RKO (cell line): Measurements from ENCODE around the gene RFNG.
A peak's percentile ranks its signal among the peaks of the same experiment; 100 is the strongest.

Source experiments
- DNase-seq: peaks from one replicate; pipeline ENCODE4 v3.0.0-alpha.2; 2016; ENCODE audit warnings: low spot score

The RFNG gene, protein sequence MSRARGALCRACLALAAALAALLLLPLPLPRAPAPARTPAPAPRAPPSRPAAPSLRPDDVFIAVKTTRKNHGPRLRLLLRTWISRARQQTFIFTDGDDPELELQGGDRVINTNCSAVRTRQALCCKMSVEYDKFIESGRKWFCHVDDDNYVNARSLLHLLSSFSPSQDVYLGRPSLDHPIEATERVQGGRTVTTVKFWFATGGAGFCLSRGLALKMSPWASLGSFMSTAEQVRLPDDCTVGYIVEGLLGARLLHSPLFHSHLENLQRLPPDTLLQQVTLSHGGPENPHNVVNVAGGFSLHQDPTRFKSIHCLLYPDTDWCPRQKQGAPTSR

DNA sequence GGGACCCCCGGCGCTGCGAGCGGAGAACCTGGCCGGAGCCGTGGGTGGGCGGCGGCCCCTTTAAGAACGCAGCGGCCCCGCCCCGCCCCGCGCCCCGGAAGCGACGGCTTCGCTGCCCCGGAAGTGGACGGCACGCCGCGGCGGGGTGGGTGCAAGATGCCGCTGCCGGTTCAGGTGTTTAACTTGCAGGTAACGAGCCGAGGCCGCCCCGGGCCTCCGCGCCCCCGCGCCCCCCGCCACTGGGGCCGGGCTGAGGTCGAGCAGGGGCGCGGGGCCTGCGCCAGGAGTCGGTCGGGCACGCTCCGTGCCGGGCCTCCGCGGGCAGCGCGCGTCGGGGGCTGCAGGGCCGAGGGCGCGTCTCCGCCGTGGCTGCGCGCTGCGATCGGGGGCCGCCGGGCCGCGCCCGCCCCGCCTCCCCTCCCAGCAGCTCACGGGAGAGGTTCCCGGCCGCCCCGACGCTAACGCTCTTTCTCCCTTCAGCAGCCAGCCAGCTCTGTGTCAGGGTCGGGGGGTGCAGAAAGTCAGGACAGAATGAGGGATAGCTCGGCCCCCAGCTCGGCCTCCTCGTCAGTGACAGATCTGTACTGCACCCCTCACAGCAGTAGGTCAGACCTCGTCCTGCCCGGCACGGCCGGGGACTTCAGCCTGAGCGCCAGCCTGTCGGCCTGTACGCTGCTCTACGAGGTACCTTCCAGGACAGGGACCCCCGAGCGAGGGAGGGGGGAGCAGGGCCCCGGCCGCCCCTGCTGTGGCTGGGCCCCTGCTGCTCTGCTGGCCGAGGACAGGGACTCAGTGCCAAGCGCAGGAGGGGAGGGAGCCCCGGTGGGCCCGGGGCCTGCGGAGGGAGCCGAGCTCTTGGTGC is at the start of gene RFNG, which contains the start of gene GPS1:
Gene RFNG (minus strand): TSS at position 36 of the 862 bp plus-strand sequence. CDS start 45 bp downstream, outside the sequence.
Gene GPS1 (plus strand): TSS at position 123 of the 862 bp plus-strand sequence. CDS start 34 bp downstream, at position 157.
- peak; percentile 69 for DNase-seq

DNA sequence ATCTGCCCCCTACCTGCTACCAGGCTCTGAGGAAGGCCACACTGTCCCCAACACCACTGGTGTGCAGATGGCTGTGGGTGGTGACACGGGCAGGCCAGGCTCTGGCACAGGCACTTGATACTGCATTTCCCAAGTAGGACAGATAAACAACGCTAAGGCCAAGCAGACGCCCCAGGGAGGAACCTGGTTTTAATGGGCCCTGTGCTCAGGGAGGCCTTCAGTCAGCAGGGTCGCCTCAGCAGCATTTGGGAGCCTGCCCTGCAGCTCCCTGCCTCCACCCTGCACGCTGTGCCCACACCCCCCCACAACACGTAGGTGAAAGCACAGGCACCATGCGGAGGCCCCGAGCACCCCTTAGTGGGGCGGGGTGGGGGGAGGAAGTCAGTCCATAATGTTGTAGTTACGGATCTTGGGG is 49.7 kb upstream of the RFNG start:
- no peak for DNase-seq

DNA sequence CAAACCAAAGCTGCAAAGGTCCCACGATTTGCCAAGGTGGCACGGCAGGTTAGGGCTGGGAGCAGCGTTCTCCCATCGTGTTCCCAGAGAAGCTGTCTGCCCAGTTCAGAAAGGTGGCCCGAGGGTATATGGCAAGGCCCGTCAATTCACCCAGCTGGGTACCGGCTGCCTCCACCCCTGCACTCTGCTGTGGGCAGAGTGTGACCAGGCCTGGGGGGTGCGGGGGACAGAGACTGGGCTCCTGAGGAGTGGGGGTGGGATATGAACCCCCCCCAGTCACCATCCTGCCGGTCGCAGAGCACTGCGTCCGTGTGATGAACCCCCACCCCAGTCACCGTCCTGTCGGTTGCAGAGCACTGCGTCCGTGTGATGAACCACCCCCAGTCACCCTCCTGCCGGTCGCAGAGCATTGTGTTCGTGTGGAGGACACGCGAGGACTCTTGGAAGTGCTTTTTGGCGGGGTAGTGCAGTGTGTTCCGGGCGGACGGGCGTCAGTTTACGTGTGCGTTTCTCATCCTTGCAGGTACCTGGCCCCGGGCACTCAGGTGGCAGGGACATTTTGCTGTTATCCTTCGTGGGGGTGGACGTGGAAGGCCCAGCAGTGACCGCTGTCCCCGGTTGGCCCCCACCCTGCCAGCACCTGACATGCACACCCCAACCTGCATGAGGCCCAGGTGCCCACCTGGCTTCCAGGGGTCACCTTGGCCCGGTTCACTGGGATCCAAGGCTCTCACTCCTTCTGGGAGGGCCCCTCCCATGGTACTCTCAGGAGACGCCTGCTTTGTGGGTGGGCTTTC is 49.1 kb upstream of the RFNG start:
- no peak for DNase-seq

DNA sequence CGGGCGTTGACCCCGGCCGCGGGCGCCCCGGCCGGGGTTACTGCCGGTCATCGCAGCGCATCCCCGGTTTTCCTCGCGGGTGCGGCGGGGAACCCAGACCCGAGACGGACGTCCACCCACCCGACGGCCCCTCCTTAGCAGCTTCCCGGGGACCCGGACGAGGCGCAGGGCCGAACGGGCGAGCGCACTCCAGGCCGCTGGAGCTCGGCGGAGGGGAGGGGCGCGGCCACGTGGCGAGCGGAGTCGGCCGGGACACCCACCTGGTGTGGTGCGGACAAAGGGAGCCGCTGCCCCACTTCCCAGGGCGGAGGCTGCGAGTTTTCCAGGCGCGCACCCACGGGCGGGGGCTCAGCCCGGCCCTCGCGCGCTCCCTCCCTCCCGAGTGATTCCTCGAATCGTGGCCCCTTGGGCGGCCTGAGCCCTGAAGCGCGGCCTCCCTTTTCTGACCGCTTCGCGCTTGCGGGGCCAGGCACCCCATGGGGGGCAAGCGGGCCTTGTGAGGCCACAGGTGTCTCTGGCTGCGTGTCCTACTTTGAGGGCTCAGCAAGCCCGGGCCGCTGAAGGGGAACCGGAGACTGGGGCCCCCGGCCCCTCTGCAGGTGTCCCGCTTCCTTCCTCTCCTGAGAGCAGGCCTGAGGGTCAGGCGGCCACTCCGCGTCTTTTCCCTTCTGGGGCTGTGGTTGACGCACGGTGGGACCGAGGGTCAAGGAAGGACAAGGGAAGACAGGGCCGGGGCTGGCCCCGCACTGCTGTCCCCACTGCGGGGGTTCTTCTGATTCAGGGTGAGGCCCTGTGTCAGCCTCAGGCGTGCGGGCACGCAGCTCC is 47.5 kb upstream of the RFNG start:
- DNase-seq = peak; percentile 48

DNA sequence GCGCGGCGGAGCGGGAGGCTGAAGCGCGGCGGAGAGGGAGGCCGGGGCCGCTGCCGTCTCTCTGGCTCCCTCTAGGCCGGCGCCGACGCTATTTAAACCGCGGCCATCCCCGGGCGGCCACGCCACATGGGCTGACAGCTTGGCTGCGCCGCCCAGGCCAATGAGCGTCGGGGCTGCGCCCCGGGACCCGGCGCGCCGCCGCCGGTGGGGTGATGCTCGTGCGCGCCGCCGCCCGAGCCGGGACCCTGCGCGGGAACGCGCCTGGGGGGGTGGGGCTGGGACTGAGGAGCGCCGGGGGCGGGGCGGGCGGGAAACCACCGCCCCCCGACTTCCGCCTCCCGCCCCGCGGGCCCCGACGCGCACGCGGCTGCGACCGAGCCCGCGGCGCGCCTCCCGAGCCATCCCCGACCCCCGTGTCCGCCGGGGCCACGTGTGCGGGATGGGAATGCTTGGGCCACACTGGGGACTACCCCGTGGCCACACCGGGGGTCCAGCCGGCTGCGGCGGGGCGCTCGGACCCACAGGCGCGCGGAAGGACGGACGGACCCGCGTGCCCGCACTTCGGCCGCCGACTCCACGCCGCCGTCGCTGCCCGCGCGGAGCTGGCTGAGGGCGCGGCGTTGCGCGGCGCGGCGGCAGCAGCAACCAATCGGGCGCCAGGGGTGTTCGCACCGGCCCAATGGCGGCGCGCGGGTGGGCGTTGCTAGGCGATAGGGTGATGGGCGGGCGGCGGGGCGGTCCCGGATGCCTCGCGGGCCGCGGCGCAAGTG is 46.7 kb upstream of the RFNG start, which contains the start of gene FASN:
Gene FASN (minus strand): TSS at position 68 of the 770 bp plus-strand sequence. CDS start 1,791 bp downstream, outside the sequence.
- DNase-seq = peak; percentile 94

DNA sequence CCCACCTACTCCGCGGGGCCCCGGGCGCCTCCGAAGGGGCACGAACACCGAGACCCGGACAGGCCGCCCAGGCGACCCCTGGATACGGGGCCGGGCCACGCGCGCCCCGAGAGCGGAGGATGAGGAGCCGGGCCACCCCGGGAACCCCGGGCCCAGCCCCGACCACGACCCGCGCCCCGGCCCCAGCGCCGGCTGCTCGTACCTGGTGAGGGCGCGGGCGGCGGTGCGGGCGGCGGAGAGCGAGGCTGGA is 46.2 kb upstream of the RFNG start:
- no peak for DNase-seq

DNA sequence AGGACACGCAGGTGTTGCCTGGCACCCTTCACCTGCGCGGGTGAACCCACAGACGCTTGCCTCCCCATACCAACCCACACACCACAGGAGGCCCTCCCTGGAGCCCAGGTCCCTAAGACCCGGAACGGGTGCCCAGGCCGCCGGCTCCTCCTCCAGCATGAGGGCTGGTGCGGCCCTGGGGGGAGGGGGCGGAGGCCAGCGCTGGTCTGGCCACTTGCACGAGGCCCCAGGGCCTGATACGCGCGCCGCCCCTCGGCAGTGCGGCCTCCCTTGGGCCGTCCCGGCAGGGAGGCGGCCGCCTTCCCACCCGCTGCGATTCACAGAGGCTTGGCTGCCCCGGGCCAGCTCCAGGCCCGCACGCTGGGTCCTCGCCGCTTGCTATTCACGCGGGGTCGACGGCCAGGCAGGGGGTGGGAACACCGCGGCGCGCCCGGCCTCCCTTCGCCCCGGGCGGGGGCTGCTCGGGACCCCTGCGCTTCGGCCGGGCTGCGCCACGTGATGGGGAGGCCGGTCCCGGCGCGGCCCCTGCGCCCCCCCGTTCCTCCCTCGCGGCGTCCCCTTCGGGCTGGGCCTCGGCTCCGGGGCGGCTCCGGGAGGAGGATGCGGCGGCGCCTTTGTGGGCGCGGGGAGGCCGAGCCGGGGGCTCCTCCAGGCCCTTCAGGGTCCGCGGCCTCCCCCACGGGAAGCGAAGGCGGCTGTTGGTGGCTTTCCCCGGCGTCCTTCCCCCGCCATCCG is 45.7 kb upstream of the RFNG start:
- peak; percentile 56 for DNase-seq

DNA sequence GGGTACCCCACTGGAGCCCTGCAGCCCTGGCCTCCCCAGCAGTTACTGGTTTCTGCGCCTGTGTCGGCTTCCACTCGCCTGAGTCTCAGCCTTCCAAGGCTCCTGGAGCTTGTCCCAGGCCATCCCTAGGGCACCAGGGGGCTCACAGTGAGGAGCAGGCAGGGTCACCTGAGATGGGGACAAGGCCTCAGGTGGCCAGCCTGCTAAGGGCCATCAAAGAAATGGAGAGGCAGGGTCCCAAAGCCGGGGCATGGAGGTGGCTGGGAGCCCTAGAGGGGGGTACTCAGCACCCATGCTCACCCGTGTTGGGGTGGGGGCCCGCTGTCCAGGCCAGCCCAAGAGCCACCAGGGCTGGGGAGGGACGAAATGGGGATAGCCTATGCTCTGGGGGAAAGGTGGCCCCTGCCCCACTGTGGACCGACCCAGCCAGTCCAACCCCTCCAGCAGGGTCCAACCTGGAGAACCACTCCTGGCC is 45.1 kb upstream of the RFNG start:
- DNase-seq = no peak

DNA sequence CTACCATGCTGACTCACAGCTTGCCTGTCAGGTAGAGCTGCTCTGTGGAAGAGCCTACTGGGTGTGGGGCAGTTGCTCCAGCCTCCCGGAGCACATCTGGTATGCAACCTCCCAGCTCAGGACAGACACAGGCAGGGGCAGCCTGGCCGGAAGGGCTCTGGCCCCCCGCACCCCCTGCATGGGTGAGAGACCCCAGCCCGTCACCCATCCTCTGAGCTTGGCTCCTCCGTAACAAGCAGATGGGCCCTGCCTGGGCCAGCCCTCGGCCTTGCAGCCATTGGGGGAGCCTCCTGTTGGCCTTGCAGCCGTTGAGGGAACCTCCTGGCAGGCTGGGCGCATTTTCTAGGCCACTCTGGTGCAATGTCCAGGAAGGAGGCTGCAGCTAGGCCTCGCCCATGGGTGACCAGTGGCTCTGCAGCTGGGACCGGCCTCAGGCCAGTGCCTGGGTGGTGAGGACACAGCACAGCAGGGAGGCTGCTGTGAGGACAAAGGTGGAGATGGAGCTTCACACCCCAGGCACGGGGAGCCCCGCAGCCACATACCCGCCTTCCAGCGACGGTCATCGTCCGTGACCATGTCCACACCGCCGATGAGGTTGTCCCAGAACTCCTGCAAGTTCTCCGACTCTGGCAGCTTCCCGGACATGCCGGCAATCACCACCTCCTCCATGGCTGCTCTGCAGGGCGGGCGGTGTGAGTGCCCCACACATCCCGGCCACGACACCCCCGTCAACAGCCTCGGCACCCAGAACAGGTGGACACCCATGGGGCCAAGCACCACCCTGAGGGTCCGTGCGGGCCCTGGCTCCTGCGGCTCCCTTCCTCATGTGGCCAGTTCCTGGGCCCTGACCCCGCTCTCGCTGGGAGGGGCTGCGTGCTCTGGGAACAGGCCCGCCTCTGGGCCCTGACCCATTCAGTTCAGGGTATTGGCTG is 44.4 kb upstream of the RFNG start:
- peak; percentile 44 for DNase-seq

DNA sequence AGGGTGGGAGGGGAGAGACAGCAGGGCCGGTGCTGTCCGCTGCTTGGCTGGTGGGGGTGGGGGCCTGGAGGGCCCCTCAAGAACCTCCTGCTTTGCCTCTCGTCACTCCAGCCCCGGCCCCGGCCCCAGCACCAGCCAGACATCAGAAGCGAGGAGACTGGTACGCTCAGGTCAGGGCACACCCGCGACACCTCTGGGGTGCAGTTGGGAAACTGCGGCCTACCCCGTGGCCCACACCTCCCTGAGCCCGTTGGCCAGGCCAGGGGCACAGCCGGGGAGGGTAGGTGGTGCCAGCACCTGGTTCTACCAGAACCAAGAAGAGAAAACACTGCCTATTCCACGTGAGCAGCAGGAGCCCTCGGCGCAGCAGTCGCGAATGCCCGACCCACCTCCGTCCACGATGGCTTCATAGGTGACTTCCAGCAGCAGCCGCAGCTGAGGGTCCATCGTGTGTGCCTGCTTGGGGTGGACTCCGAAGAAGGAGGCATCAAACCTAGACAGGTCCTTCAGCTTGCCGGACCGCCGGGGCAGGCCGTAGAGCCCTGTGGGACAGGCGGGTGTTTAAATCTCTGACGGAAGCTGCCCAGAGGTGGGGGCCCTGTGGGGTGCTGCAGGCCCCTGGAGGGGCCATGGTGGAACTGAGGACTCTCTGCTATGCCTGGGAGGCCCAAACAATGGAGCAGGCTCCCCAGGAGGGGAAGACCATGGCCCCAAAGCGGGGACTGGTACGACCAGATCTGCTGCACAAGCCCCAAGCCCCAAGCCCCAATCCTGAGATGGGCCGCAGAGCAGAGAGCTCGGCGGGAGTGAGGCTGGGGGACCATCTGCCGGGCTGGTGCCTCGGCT is 43.5 kb upstream of the RFNG start:
- DNase-seq = no peak

DNA sequence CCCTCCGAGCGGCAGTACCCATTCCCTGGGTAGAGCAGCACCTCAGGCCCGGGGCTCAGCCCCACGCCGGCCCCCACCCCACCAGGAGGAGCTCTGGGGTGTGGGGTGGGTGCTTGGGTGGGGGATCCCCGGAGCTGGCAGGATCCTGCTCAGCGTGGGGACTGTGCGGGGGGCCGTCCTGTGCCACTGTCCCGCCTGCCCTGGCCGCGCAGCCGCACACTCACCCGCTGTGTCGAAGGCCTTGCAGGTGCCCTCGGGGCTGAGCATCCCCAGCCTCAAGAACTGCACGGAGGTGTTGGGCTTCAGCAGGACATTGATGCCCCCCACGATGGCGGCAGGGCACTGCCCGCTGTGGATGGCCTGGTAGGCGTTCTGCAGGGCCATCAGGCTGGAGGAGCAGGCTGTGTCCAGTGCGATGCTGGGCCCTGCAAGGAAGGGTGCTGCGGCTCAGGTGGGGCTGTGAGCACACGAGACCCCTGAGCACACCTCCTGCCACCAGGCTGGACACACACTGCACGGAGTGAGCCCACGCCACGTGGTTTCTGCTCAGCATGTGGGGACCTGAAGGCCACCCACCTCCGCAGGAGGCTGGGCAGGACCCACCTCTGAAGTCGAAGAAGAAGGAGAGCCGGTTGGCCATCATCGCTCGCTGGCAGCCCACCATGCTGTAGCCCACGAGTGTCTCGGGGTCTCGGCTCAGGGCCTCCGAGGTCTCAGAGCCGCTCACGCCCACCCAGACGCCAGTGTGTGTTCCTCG is 41.6 kb upstream of the RFNG start:
- DNase-seq = no peak

DNA sequence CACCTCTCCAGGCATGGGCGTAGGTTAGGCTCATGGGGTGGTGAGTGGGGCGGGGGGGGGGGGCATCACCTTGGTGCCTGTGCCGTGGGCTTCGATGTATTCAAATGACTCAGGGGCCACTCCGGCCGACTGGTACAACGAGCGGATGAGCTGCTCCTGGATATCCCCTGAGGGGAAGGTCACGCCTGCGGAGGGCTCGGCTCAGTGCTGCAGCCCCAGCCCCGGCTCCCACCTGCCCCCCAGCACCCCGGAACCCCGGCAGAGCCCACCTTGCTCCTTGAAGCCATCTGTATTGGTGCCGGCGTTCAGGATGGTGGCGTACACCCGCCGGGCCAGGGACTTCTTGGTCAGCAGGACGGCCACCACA is 41.0 kb upstream of the RFNG start:
- DNase-seq = no peak

DNA sequence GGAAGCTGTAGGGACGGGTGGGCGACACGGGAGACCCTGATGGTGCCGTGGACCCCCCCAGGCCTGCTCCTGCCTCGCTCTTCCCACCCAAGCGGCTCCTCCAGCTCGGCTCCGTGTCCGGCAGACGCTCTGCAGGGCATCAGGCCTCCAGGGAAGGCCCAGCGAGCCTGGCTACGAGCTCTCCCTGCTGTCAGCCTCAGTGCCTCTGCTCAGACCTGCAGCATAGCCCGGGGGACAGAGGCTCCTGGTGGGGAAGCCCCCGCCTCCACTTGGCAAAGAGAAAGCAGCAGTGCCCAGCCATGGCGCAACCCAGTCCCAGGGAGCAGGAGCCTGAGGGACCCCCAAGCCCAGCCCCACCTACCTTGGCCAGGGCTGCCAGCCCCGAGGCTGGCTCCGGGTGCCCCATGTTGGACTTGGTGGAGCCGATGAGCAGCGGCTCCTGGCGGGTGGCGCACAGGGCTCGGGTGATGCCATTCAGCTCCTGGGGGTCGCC is 40.5 kb upstream of the RFNG start:
- no peak for DNase-seq

DNA sequence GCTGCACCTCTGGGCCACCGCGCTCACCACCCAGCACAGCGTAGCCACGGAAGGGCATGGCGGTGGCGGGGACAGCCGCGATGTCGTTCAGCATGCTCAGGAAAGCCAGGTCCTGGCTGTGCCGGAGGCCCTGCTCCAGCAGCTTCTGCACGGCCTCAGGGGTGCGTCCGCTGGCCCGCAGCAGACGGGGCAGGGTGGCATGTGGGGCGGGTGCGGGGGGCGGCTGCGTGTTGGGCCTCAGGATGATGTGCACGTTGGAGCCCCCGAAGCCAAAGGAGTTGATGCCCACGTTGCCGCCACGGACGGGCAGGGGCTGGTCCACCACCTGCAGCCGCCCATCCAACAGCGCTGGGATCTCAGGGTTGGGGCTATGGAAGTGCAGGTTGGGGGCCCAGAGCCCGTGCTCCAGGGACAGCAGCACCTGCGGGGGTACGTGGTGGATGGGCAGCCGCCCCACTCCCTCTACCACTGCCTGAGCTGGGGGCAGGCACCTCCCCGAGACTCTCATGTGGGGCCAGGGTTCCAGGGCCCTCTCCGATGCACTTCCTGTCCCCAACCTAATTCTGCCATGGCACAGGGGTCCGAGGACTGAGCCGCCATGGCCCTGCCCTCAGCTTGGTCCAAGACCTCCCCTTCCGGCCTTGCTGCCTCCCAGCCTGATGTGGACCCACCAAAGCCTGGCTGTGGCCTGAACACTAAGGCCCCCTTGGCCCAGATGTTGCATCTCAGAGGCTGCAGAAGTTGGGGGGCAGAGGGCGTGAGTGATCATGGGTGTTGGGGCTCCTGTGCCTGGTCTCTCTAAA is 39.9 kb upstream of the RFNG start:
- DNase-seq = no peak

DNA sequence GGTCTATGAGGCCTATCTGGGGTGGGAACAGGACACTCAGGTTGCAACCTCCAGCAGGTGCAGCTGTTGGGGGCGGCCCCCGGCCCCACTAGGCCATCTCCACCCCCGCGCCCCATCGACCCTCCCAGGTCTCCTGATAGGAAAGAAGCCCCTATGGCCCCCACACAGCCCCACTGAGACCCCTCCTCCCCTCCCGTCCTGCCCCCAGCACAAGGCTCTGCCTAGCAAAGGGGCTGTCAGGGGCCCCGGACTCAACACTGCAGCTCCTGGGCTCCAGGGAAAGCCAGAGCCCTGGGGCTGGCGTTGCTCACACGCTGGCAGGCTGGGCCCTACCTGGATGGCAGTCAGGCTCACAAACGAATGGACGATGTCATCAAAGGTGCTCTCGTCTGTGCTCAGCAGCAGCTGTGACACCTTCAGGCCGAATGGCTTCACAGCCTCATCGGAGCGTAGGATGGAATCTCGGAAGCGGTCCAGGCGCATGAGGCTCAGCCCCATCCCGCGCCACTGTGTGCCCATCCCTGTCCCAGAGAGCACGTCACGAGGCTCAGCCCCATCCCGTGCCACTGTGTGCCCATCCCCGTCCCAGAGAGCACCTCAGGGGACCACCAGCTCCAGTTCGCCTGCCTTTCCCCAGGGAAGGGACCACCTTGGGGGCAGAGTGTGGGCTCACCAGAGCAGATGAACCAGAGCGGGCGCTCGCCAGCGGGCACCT is 39.1 kb upstream of the RFNG start:
- DNase-seq = no peak
